Cardiac septum (tissue), 1 donor: ENCODE results near the gene ZNF664. TPM values are rescaled to one million over a fixed set of nuclear protein-coding genes. Genes with fewer than 3 reads are reported as not detected.

ENCODE experiments used
- DNase-seq: peaks from one replicate; pipeline ENCODE4 v3.0.0-alpha.2; 2020; ENCODE audit warnings: low spot score
- intact Hi-C: fragments of 100-400 bp; cut with DNase I; formaldehyde crosslinking; loops from one replicate; pipeline ENCODE4 v1.14.0; 2022
- total RNA-seq: library from RNA; stranded (reverse); fragmentation: NEBNext Ultra II Directional; extraction: Animal tissue kit (Norgen Biotek cat#: 25700); gene quantifications from one replicate; pipeline ENCODE4 v1.2.1, GENCODE V29; 2021
- donor health status: DM: no; HTN: no; CAD: no.

The ZNF664 gene
- total RNA-seq, 1 donor from 2014 or later: 94.0 TPM

- DNase-seq: no peak
These were observed 67.3 kb downstream of the ZNF664 start for GRCh38 chr12:124040291-124040690.

GRCh38 chr12:124040737-124041136 is 67.7 kb downstream of the ZNF664 start:
- no peak for DNase-seq
- intact Hi-C loops: no loop called here

More at GRCh38 chr12:124040291-124040690, 67.3 kb downstream of the ZNF664 start:
- intact Hi-C loops: no loop called here

- DNase-seq: no peak
- intact Hi-C loops: no loop called here
These were observed 68.9 kb downstream of the ZNF664 start for GRCh38 chr12:124041907-124042306.

GRCh38 chr12:124044021-124044420 is 71.0 kb downstream of the ZNF664 start:
- intact Hi-C loops: no loop called here

GRCh38 chr12:124044809-124045321 is 71.8 kb downstream of the ZNF664 start:
- intact Hi-C loops: no loop called here
- DNase-seq: no peak

More at GRCh38 chr12:124044021-124044420, 71.0 kb downstream of the ZNF664 start:
- DNase-seq: no peak

- intact Hi-C loops: no loop called here
- DNase-seq: no peak
These were observed 72.8 kb downstream of the ZNF664 start for GRCh38 chr12:124045671-124046455.

GRCh38 chr12:124046456-124046740 is 73.4 kb downstream of the ZNF664 start:
- DNase-seq: no peak
- intact Hi-C loops: no loop called here

- intact Hi-C loops: no loop called here
- no peak for DNase-seq
These were observed 74.1 kb downstream of the ZNF664 start for GRCh38 chr12:124047045-124047566.

GRCh38 chr12:124049451-124050094 is 76.6 kb downstream of the ZNF664 start:
- DNase-seq: no peak
- intact Hi-C loops: loop anchor here (5.0 kb wide), 1 partner anchor 718 kb away; no protein-coding TSS in a partner anchor

GRCh38 chr12:124053851-124054250 is 80.8 kb downstream of the ZNF664 start:
- DNase-seq: no peak
- intact Hi-C loops: loop anchor here (2.0 to 5.0 kb wide), 2 partner anchors 267 to 713 kb away; no protein-coding TSS in a partner anchor

GRCh38 chr12:124055066-124055465 is 82.1 kb downstream of the ZNF664 start:
- intact Hi-C loops: loop anchor here (2.0 kb wide), 1 partner anchor 266 kb away; no protein-coding TSS in a partner anchor
- DNase-seq: no peak

GRCh38 chr12:124057691-124058090 is 84.7 kb downstream of the ZNF664 start:
- intact Hi-C loops: no loop called here
- no peak for DNase-seq

- intact Hi-C loops: no loop called here
- no peak for DNase-seq
These were observed 86.7 kb downstream of the ZNF664 start for GRCh38 chr12:124059752-124060151.

Other genes with a start within 250 kb of the ZNF664 start
- 0.73 TPM for gene DNAH10, start 210.9 kb upstream of the ZNF664 start, total RNA-seq
- 48.3 TPM for gene CCDC92, start 384 bp upstream of the ZNF664 start, total RNA-seq